GM19467 (cell line): Measurements from ENCODE around the gene NET1.
"Not testable (repeated sequence)": the region's sequence is repeated elsewhere in the genome, so short reads cannot be mapped to it uniquely, and the experiment has no call there.

Experiments used
- ATAC-seq: cut with Tn5 transposase; IDR thresholded peaks from one replicate; pipeline ENCODE4 v1.9.1; 2021; ENCODE audit warnings: mild to moderate bottlenecking, moderate library complexity; ENCODE audit not compliant: unreplicated experiment

Gene NET1

GRCh38 chr10:5412277-5412941 lies at the start of gene NET1:
Gene NET1, plus strand, starts transcription at chr10:5412557. Its CDS starts 136 bp downstream, at chr10:5412693.
- peak; percentile 95 for ATAC-seq

- no peak for ATAC-seq
Observed at GRCh38 chr10:5362873-5363272, 49.5 kb upstream of the NET1 start.

- ATAC-seq, result no peak
Observed at GRCh38 chr10:5364374-5364773, 48.0 kb upstream of the NET1 start.

- no peak for ATAC-seq
Observed at GRCh38 chr10:5364890-5365338, 47.4 kb upstream of the NET1 start, which contains the start of gene UCN3. Gene UCN3, plus strand, starts transcription at chr10:5364966. Its CDS starts 8,755 bp downstream, at chr10:5373721.

GRCh38 chr10:5365928-5366327 lies 46.4 kb upstream of the NET1 start:
- ATAC-seq, result no peak

GRCh38 chr10:5369362-5370158 lies 42.8 kb upstream of the NET1 start:
- no peak for ATAC-seq

GRCh38 chr10:5370493-5371352 lies 41.6 kb upstream of the NET1 start:
- ATAC-seq, result no peak

GRCh38 chr10:5373307-5373706 lies 39.0 kb upstream of the NET1 start:
- ATAC-seq, result no peak

GRCh38 chr10:5373891-5374611 lies 38.3 kb upstream of the NET1 start:
- no peak for ATAC-seq

GRCh38 chr10:5376450-5376849 lies 35.9 kb upstream of the NET1 start:
- ATAC-seq, result no peak

- not testable (repeated sequence) for ATAC-seq
Observed at GRCh38 chr10:5379202-5379601, 33.2 kb upstream of the NET1 start.

GRCh38 chr10:5380395-5380794 lies 32.0 kb upstream of the NET1 start:
- ATAC-seq, result not testable (repeated sequence)

GRCh38 chr10:5381187-5381586 lies 31.2 kb upstream of the NET1 start:
- ATAC-seq, result no peak

- ATAC-seq, result no peak
Observed at GRCh38 chr10:5385224-5385623, 27.1 kb upstream of the NET1 start.

GRCh38 chr10:5387169-5387568 lies 25.2 kb upstream of the NET1 start:
- ATAC-seq, result no peak

- ATAC-seq, result no peak
Observed at GRCh38 chr10:5390607-5391205, 21.7 kb upstream of the NET1 start.

- ATAC-seq, result no peak
Observed at GRCh38 chr10:5391790-5392189, 20.6 kb upstream of the NET1 start.

GRCh38 chr10:5393529-5393928 lies 18.8 kb upstream of the NET1 start:
- ATAC-seq, result no peak

GRCh38 chr10:5395168-5395567 lies 17.2 kb upstream of the NET1 start:
- ATAC-seq, result no peak
